ENCODE measurements around the gene CYP26B1. TPM values are rescaled to one million over a fixed set of nuclear protein-coding genes. Genes with fewer than 3 reads are reported as not detected.
A peak's percentile ranks its signal among the peaks of the same experiment; 100 is the strongest.

The CYP26B1 gene
- total RNA-seq, 1 experiment from 2014 or later: 0.42 TPM

DNA sequence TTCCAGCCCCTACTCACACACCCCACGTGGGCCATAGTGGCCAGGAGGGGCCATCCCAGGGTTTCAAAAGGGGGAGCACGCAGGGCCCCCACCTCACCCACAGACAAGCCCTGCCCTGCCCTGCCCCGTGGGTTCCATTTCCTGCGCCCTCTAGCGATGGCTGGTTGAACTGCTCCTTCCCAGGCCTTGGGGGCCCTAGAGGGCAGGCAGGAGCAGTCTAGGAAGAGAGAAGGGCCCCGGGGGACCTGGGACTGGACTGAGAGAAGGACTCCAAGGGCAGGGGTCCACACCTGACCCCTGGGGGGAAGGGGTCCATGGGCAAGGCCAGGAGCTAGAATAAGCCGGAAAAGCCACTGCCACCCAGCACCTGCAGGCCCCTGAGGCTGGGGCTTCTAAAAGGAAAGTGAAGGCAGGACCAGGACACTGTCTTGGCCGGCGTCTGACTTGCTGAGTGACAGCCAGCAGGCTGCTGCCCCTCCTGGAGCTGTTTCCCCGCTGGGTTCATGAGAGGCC, 10.1 kb downstream of the CYP26B1 start:
- DNase-seq (ENCODE audit: low spot score) (peak; percentile 91), ATAC-seq (peak; percentile 89)
- TF ChIP-seq, protein P1, sequence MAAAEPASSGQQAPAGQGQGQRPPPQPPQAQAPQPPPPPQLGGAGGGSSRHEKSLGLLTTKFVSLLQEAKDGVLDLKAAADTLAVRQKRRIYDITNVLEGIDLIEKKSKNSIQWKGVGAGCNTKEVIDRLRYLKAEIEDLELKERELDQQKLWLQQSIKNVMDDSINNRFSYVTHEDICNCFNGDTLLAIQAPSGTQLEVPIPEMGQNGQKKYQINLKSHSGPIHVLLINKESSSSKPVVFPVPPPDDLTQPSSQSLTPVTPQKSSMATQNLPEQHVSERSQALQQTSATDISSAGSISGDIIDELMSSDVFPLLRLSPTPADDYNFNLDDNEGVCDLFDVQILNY (CRISPR knock-in tag; IDR thresholded peaks at IDR 0.05): no peak
- TF ChIP-seq ZNF121 (CRISPR knock-in tag; IDR thresholded peaks at IDR 0.05): peak; percentile 60; the same call in 1 of the 2 replicates
- TF ChIP-seq, protein P2, sequence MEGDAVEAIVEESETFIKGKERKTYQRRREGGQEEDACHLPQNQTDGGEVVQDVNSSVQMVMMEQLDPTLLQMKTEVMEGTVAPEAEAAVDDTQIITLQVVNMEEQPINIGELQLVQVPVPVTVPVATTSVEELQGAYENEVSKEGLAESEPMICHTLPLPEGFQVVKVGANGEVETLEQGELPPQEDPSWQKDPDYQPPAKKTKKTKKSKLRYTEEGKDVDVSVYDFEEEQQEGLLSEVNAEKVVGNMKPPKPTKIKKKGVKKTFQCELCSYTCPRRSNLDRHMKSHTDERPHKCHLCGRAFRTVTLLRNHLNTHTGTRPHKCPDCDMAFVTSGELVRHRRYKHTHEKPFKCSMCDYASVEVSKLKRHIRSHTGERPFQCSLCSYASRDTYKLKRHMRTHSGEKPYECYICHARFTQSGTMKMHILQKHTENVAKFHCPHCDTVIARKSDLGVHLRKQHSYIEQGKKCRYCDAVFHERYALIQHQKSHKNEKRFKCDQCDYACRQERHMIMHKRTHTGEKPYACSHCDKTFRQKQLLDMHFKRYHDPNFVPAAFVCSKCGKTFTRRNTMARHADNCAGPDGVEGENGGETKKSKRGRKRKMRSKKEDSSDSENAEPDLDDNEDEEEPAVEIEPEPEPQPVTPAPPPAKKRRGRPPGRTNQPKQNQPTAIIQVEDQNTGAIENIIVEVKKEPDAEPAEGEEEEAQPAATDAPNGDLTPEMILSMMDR (IDR thresholded peaks at IDR 0.05): peak; percentile 97
- Mint-ChIP-seq H3K36me3 (no peaks in the 10 kb centered on the region), H3K27me3 (ENCODE audit: low read depth) (peaks cover 39% of the 10 kb centered on the region), H3K9me3 (no peaks in the 10 kb centered on the region), H3K4me1 (peaks cover 8% of the 10 kb centered on the region), H3K4me3 (no peak overlapping the region), H3K27ac (no peak overlapping the region)
- CTCF ChIA-PET: interaction anchor here (0.6 to 3.3 kb wide), 17 partner anchors 9 to 580 kb away, joined by 3 to 19 read pairs (median 4); partner anchors contain the start of gene CYP26B1
- POLR2A ChIA-PET: no interaction called here

DNA sequence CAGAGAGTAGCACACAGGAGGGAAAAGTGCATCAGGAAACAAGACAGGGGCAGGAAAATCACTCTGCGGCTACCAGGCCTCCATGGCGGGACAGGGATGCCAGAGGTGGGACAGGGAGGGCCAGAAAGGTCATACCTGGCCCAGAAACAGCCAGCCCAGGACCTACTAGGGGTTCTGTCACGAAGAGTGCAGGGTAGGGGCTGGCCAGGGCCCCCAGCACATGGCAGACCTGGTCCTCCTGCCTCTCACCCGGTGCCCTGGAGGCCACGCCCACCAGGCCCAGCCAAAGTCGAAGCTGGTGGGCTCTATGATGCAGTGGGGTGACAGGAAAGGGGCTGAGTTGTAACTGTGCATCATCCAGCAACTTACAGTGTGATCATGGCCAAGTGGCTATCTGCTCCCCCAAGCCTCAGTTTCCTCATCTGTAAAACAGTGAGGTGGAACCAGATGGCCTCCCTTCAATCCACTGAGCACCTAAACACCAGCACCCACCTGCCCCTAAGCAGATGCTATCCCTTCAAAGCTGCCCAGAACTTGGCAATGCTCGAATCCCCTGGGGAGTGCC, 10.6 kb downstream of the CYP26B1 start:
- no peak overlapping the region for H3K4me3 Mint-ChIP-seq
- no peak for DNase-seq (ENCODE audit: low spot score)
- H3K27me3 Mint-ChIP-seq (ENCODE audit: low read depth): peaks cover 36% of the 10 kb centered on the region
- CTCF ChIA-PET: interaction anchor here (0.6 to 3.3 kb wide), 15 partner anchors 8 to 579 kb away, joined by 3 to 19 read pairs (median 6); partner anchors contain the start of gene CYP26B1
- TF ChIP-seq CREB1 (CRISPR knock-in tag; IDR thresholded peaks at IDR 0.05) (no peak), IRF2 (CRISPR knock-in tag; IDR thresholded peaks at IDR 0.05; ENCODE audit: borderline replicate concordance, low read depth) (no peak), NFATC4 (CRISPR knock-in tag; IDR thresholded peaks at IDR 0.05) (no peak), ZNF219 (CRISPR knock-in tag; IDR thresholded peaks at IDR 0.05; ENCODE audit: borderline replicate concordance) (no peak), ZNF416 (CRISPR knock-in tag; IDR thresholded peaks at IDR 0.05) (no peak), SMAD3 (CRISPR knock-in tag; IDR thresholded peaks at IDR 0.05; ENCODE audit: borderline replicate concordance) (no peak), ZNF263 (CRISPR knock-in tag; IDR thresholded peaks at IDR 0.05; ENCODE audit: low read depth) (no peak), FOXP1 (CRISPR knock-in tag; IDR thresholded peaks at IDR 0.05; ENCODE audit: borderline replicate concordance) (no peak), KAT7 (CRISPR knock-in tag; IDR thresholded peaks at IDR 0.05; ENCODE audit: borderline replicate concordance) (no peak), GTF2I (CRISPR knock-in tag; conservative IDR thresholded peaks at IDR 0.05) (no peak), ATF1 (CRISPR knock-in tag; IDR thresholded peaks at IDR 0.05) (no peak), ZBTB21 (CRISPR knock-in tag; IDR thresholded peaks at IDR 0.05; ENCODE audit: borderline replicate concordance) (no peak), TEAD1 (CRISPR knock-in tag; IDR thresholded peaks at IDR 0.05) (no peak)
- TF ChIP-seq, protein P3, sequence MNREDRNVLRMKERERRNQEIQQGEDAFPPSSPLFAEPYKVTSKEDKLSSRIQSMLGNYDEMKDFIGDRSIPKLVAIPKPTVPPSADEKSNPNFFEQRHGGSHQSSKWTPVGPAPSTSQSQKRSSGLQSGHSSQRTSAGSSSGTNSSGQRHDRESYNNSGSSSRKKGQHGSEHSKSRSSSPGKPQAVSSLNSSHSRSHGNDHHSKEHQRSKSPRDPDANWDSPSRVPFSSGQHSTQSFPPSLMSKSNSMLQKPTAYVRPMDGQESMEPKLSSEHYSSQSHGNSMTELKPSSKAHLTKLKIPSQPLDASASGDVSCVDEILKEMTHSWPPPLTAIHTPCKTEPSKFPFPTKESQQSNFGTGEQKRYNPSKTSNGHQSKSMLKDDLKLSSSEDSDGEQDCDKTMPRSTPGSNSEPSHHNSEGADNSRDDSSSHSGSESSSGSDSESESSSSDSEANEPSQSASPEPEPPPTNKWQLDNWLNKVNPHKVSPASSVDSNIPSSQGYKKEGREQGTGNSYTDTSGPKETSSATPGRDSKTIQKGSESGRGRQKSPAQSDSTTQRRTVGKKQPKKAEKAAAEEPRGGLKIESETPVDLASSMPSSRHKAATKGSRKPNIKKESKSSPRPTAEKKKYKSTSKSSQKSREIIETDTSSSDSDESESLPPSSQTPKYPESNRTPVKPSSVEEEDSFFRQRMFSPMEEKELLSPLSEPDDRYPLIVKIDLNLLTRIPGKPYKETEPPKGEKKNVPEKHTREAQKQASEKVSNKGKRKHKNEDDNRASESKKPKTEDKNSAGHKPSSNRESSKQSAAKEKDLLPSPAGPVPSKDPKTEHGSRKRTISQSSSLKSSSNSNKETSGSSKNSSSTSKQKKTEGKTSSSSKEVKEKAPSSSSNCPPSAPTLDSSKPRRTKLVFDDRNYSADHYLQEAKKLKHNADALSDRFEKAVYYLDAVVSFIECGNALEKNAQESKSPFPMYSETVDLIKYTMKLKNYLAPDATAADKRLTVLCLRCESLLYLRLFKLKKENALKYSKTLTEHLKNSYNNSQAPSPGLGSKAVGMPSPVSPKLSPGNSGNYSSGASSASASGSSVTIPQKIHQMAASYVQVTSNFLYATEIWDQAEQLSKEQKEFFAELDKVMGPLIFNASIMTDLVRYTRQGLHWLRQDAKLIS (CRISPR knock-in tag; IDR thresholded peaks at IDR 0.05; ENCODE audit: borderline replicate concordance): no peak
- TF ChIP-seq, protein P4, sequence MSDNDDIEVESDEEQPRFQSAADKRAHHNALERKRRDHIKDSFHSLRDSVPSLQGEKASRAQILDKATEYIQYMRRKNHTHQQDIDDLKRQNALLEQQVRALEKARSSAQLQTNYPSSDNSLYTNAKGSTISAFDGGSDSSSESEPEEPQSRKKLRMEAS (CRISPR knock-in tag; IDR thresholded peaks at IDR 0.05): no peak
- TF ChIP-seq, protein P5, sequence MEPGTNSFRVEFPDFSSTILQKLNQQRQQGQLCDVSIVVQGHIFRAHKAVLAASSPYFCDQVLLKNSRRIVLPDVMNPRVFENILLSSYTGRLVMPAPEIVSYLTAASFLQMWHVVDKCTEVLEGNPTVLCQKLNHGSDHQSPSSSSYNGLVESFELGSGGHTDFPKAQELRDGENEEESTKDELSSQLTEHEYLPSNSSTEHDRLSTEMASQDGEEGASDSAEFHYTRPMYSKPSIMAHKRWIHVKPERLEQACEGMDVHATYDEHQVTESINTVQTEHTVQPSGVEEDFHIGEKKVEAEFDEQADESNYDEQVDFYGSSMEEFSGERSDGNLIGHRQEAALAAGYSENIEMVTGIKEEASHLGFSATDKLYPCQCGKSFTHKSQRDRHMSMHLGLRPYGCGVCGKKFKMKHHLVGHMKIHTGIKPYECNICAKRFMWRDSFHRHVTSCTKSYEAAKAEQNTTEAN (CRISPR knock-in tag; IDR thresholded peaks at IDR 0.05): no peak
- peaks cover 2% of the 10 kb centered on the region; the same call in 1 of the 2 replicates for H3K4me1 Mint-ChIP-seq
- no peaks in the 10 kb centered on the region for H3K36me3 Mint-ChIP-seq
- H3K27ac Mint-ChIP-seq: no peak overlapping the region
- peak; percentile 20 for ATAC-seq
- POLR2A ChIA-PET: no interaction called here
- H3K9me3 Mint-ChIP-seq: no peaks in the 10 kb centered on the region

Measured in WTC11 (cell line).